OCI-LY7 (cell line): ENCODE results near the gene CLMP.

ENCODE experiments used
- EZH2phosphoT487 ChIP-seq: fragments of 200-600 bp; sonication (generic); IDR thresholded peaks from 2 replicates; pipeline ENCODE4 v1.6.1; 2018; ENCODE audit warnings: low read depth, borderline replicate concordance, mild to moderate bottlenecking, mixed run types, antibody characterized with exemption, low read length, moderate library complexity, mixed read lengths
- TF ChIP-seq, protein P1 (sequence below): fragments of 200-600 bp; sonication (generic); conservative IDR thresholded peaks from 2 replicates; pipeline ENCODE4 v1.5.1; 2014; ENCODE audit warnings: mild to moderate bottlenecking, antibody characterized with exemption, low read length, moderate library complexity, mixed read lengths

GRCh38 chr11:123216249-123216648 lies 21.2 kb upstream of the CLMP start:
- TF ChIP-seq, protein P1, sequence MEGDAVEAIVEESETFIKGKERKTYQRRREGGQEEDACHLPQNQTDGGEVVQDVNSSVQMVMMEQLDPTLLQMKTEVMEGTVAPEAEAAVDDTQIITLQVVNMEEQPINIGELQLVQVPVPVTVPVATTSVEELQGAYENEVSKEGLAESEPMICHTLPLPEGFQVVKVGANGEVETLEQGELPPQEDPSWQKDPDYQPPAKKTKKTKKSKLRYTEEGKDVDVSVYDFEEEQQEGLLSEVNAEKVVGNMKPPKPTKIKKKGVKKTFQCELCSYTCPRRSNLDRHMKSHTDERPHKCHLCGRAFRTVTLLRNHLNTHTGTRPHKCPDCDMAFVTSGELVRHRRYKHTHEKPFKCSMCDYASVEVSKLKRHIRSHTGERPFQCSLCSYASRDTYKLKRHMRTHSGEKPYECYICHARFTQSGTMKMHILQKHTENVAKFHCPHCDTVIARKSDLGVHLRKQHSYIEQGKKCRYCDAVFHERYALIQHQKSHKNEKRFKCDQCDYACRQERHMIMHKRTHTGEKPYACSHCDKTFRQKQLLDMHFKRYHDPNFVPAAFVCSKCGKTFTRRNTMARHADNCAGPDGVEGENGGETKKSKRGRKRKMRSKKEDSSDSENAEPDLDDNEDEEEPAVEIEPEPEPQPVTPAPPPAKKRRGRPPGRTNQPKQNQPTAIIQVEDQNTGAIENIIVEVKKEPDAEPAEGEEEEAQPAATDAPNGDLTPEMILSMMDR = no peak
- TF ChIP-seq EZH2phosphoT487 = no peak
